HG03378 (cell line): ENCODE data around the gene PLPP2.

ENCODE experiments used
- ATAC-seq: cut with Tn5 transposase; IDR thresholded peaks from one replicate; pipeline ENCODE4 v1.9.1; 2021; ENCODE audit warnings: mild to moderate bottlenecking, moderate library complexity; ENCODE audit not compliant: unreplicated experiment

The PLPP2 gene

GRCh38 chr19:294341-294945 lies 3.2 kb upstream of the PLPP2 start:
- ATAC-seq, result no peak

GRCh38 chr19:293436-294110 lies 2.4 kb upstream of the PLPP2 start:
- no peak for ATAC-seq

- no peak for ATAC-seq
Observed at GRCh38 chr19:292951-293350, 1.7 kb upstream of the PLPP2 start.

GRCh38 chr19:292281-292884 lies 1.2 kb upstream of the PLPP2 start:
- no peak for ATAC-seq

GRCh38 chr19:291561-292280 lies 518 bp upstream of the PLPP2 start:
- ATAC-seq, result no peak

- no peak for ATAC-seq
Observed at GRCh38 chr19:290372-291005, 714 bp downstream of the PLPP2 start.

GRCh38 chr19:289651-290371 lies 1.4 kb downstream of the PLPP2 start:
- no peak for ATAC-seq

GRCh38 chr19:288911-289310 lies 2.3 kb downstream of the PLPP2 start:
- no peak for ATAC-seq

- ATAC-seq, result no peak
Observed at GRCh38 chr19:287381-287871, 3.8 kb downstream of the PLPP2 start.

- ATAC-seq, result no peak
Observed at GRCh38 chr19:283395-283794, 7.8 kb downstream of the PLPP2 start.

- ATAC-seq, result no peak
Observed at GRCh38 chr19:282501-282900, 8.7 kb downstream of the PLPP2 start.

GRCh38 chr19:281992-282391 lies 9.2 kb downstream of the PLPP2 start:
- ATAC-seq, result no peak

- ATAC-seq, result no peak
Observed at GRCh38 chr19:281156-281853, 9.9 kb downstream of the PLPP2 start.

- ATAC-seq, result no peak
Observed at GRCh38 chr19:280541-281009, 10.6 kb downstream of the PLPP2 start.

GRCh38 chr19:279656-280055 lies 11.5 kb downstream of the PLPP2 start:
- ATAC-seq, result no peak

GRCh38 chr19:279231-279630 lies 12.0 kb downstream of the PLPP2 start:
- ATAC-seq, result no peak

- no peak for ATAC-seq
Observed at GRCh38 chr19:277581-278165, 13.5 kb downstream of the PLPP2 start.

- no peak for ATAC-seq
Observed at GRCh38 chr19:277131-277530, 14.1 kb downstream of the PLPP2 start.

- no peak for ATAC-seq
Observed at GRCh38 chr19:275958-276646, 15.1 kb downstream of the PLPP2 start.
